PC-9 (cell line): ENCODE data around the gene LDHD. TPM values are rescaled to one million over a fixed set of nuclear protein-coding genes. Genes with fewer than 3 reads are reported as not detected.

ENCODE experiments used
- BruUV-seq: library from RNA; stranded (reverse); fragments of 400-500 nt; replicated peaks from 2 replicates; lab custom pipeline; 2021; lab: Mats Ljungman, UMichigan
- CTCF ChIA-PET: fragments of 300-600 bp; sonication (Branson Sonifier 250); formaldehyde crosslinking; loops from one replicate; lab custom pipeline; 2022; ENCODE audit warnings: antibody characterized with exemption; lab: Charles Lee
- POLR2A ChIA-PET: fragments of 300-600 bp; sonication (Branson Sonifier 250); formaldehyde crosslinking; loops from one replicate; lab custom pipeline; 2022; ENCODE audit warnings: antibody characterized with exemption; ENCODE audit not compliant: unreplicated experiment; lab: Charles Lee
- DNase-seq, 2 experiments: peaks; one replicate each; pipeline versions ENCODE4 v3.0.0 to v3.0.0-alpha.2; 2015 to 2022; ENCODE audit warnings: mixed read lengths in 1 of 2
- H2AFZ ChIP-seq: fragments of 200-600 bp; sonication (generic); 2 replicates; pipeline ENCODE4 v1.8.1; 2017; ENCODE audit warnings: antibody characterized with exemption
- H3F3A ChIP-seq: fragments of 200-600 bp; sonication (generic); 2 replicates; pipeline ENCODE4 v1.8.1; 2017; ENCODE audit warnings: antibody characterized with exemption, mild to moderate bottlenecking, low read depth; ENCODE audit not compliant: insufficient read depth
- H3K27ac ChIP-seq: fragments of 200-600 bp; sonication (generic); 2 replicates; pipeline ENCODE4 v1.6.1; 2016; ENCODE audit warnings: mixed run types
- H3K27me3 ChIP-seq: fragments of 200-600 bp; sonication (generic); 2 replicates; pipeline ENCODE4 v1.6.1; 2016; ENCODE audit warnings: low read depth, mixed run types; ENCODE audit not compliant: insufficient read depth
- H3K36me3 ChIP-seq: fragments of 200-600 bp; sonication (generic); 2 replicates; pipeline ENCODE4 v1.6.1; 2016; ENCODE audit warnings: low read depth, mixed run types
- H3K4me1 ChIP-seq: fragments of 200-600 bp; sonication (generic); replicated peaks from 2 replicates; pipeline ENCODE4 v1.6.1; 2016; ENCODE audit warnings: mixed run types; ENCODE audit not compliant: insufficient read depth
- H3K4me2 ChIP-seq: fragments of 200-600 bp; sonication (generic); 2 replicates; pipeline ENCODE4 v1.6.1; 2017; ENCODE audit warnings: mixed run types
- H3K4me3 ChIP-seq: fragments of 200-600 bp; sonication (generic); 2 replicates; pipeline ENCODE4 v1.6.1; 2016; ENCODE audit warnings: mixed run types
- H3K79me2 ChIP-seq: fragments of 200-600 bp; sonication (generic); 2 replicates; pipeline ENCODE4 v1.6.1; 2017; ENCODE audit warnings: low read depth, mixed run types
- H3K9me2 ChIP-seq: fragments of 200-600 bp; sonication (generic); 2 replicates; pipeline ENCODE4 v1.8.1; 2017; ENCODE audit warnings: mild to moderate bottlenecking; ENCODE audit not compliant: insufficient read depth
- H3K9me3 ChIP-seq: fragments of 200-600 bp; sonication (generic); 2 replicates; pipeline ENCODE4 v1.8.1; 2016; ENCODE audit warnings: low read depth; ENCODE audit not compliant: insufficient read depth
- H4K20me1 ChIP-seq: fragments of 200-600 bp; sonication (generic); 2 replicates; pipeline ENCODE4 v1.8.1; 2017; ENCODE audit not compliant: insufficient read depth
- EZH2 ChIP-seq: fragments of 200-600 bp; sonication (generic); IDR thresholded peaks from 2 replicates; pipeline ENCODE4 v1.8.0; 2017; ENCODE audit warnings: antibody characterized with exemption, low read depth
- intact Hi-C: fragments of 100-400 bp; cut with micrococcal nuclease; formaldehyde crosslinking; loops from one replicate; pipeline ENCODE4 v1.10.0; 2022; ENCODE audit not compliant: unreplicated experiment
- total RNA-seq: library from RNA; stranded (reverse); gene quantifications from 2 replicates; pipeline ENCODE4 v1.2.3, GENCODE V29; 2021
- TF ChIP-seq, protein P1 (sequence below): fragments of 200-600 bp; sonication (generic); conservative IDR thresholded peaks from 2 replicates; pipeline ENCODE4 v1.6.1; 2017; ENCODE audit warnings: mixed run types, antibody characterized with exemption, mild to moderate bottlenecking, moderate library complexity

The LDHD gene
- total RNA-seq, 1 experiment from 2014 or later, result 1.3 TPM

DNA sequence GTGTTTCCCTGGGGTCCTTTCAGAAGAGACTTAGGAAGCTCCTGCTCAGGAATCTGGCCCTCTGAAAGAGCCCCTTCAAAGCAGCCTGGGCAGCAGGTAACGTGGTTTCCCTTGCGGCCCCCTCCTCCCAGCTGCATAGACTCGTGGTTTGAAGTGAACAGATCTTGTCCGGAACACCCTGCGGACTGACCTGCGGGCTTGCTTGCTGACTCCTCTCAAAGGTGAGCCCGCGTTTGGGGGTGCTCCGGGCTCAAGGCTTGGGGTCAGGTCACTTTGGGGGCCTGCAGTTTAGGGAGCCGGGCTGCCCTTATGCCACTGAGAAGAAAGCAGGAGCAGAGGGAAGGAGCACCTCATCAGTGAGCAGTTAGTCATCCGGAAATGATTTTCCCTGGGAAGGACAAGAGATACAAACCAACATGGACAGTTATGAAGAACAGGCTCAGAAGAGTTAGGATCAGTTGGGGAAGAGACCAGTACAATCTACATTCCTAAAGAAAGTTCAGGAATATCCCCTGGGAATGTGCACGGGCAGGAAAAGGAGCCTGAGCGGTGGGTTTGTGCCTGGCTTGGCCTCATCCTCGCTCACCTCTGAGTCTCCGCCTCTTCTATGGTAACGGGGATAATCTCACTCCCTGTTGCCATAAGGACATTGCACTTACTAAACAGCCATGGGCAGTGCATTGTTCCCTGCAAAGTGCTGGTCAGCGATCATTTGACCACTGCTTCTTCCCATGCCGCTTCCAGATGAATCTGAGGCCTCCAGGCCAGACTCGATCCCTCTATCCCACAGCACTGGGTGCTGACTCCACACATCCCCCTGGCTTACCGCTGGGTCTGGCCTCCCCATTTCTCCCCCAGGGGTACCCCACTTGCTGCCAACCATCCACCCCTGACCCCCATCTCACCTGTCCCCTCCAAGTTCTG is 10.0 kb downstream of the LDHD start:
- no peaks in the 10 kb centered on the region for H3K27me3 ChIP-seq
- H2AFZ ChIP-seq, result no peak overlapping the region
- H3K4me1 ChIP-seq, result peaks cover 40% of the 10 kb centered on the region
- intact Hi-C loops, result no loop called here
- no peaks in the 10 kb centered on the region; the same call in 1 of the 2 replicates for H3K36me3 ChIP-seq
- H3F3A ChIP-seq, result peaks cover 26% of the 10 kb centered on the region
- no peaks in the 10 kb centered on the region for H4K20me1 ChIP-seq
- no peak overlapping the region for H3K4me3 ChIP-seq
- DNase-seq, result no peak
- H3K4me2 ChIP-seq, result no peak overlapping the region
- no peaks in the 10 kb centered on the region for H3K9me3 ChIP-seq
- no peak for TF ChIP-seq EZH2
- TF ChIP-seq, protein P1, sequence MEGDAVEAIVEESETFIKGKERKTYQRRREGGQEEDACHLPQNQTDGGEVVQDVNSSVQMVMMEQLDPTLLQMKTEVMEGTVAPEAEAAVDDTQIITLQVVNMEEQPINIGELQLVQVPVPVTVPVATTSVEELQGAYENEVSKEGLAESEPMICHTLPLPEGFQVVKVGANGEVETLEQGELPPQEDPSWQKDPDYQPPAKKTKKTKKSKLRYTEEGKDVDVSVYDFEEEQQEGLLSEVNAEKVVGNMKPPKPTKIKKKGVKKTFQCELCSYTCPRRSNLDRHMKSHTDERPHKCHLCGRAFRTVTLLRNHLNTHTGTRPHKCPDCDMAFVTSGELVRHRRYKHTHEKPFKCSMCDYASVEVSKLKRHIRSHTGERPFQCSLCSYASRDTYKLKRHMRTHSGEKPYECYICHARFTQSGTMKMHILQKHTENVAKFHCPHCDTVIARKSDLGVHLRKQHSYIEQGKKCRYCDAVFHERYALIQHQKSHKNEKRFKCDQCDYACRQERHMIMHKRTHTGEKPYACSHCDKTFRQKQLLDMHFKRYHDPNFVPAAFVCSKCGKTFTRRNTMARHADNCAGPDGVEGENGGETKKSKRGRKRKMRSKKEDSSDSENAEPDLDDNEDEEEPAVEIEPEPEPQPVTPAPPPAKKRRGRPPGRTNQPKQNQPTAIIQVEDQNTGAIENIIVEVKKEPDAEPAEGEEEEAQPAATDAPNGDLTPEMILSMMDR, result no peak
- peak overlapping the region; percentile 83; the same call in 1 of the 2 replicates for H3K27ac ChIP-seq
- CTCF ChIA-PET, result no interaction called here
- peaks cover 8% of the 10 kb centered on the region; the same call in 1 of the 2 replicates for H3K79me2 ChIP-seq
- POLR2A ChIA-PET, result interaction anchor here (1.2 kb wide), 1 partner anchor 122 kb away, joined by 3 read pairs; the partner anchor contains the start of gene WDR59
- no TSS peak for BruUV-seq
- no peaks in the 10 kb centered on the region for H3K9me2 ChIP-seq

DNA sequence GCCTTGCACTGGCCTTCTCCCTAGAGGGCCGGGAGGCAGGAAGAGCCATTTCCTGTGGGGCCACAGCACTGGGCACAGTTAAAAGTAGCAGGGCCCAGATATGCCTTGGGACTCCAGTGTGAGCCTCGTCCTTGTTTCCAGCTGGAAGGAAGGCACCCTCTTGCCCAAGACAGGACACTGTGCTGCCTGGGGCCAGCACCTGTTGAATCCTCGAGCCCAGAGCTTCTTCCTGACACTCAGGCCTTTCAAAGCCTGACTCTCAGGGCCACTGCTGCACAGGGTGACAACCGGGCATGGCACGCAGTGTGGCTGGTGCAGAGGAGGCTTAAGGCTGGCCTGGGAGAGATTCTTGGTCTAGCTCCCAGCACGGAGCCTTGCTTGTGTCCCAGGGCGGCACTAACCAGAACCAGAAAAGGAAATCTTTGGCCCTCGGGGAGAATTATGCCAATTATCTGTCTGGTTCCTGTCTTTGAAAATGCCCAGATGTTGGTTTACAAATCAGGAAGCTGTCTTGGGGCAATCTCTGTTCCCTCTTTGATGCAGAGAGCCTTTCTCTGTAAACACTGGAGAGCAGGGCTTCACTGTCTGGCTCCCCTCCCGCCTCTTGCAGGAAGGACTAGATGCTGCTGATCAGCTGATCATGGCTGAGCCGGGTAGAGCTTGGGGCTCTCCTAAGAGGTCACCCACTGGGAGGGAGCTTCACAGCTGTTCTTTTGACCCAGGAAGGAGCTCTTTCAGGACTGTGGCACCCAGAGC is 11.1 kb downstream of the LDHD start:
- no peak overlapping the region for H3K4me2 ChIP-seq
- peaks cover 14% of the 10 kb centered on the region for H3K79me2 ChIP-seq
- POLR2A ChIA-PET, result interaction anchor here (1.2 kb wide), 1 partner anchor 121 kb away, joined by 3 read pairs; the partner anchor contains the start of gene WDR59
- no TSS peak for BruUV-seq
- no peak overlapping the region for H2AFZ ChIP-seq
- no peaks in the 10 kb centered on the region; the same call in 1 of the 2 replicates for H3K36me3 ChIP-seq
- CTCF ChIA-PET, result no interaction called here
- no peaks in the 10 kb centered on the region for H3K9me3 ChIP-seq
- H3F3A ChIP-seq, result peaks cover 24% of the 10 kb centered on the region
- no peak for DNase-seq
- no peaks in the 10 kb centered on the region for H4K20me1 ChIP-seq
- H3K27ac ChIP-seq, result no peak overlapping the region
- intact Hi-C loops, result no loop called here
- TF ChIP-seq EZH2, result no peak
- TF ChIP-seq, protein P1, result no peak
- H3K4me3 ChIP-seq, result no peak overlapping the region
- H3K4me1 ChIP-seq, result peaks cover 29% of the 10 kb centered on the region
- H3K9me2 ChIP-seq, result no peaks in the 10 kb centered on the region
- H3K27me3 ChIP-seq, result no peaks in the 10 kb centered on the region

DNA sequence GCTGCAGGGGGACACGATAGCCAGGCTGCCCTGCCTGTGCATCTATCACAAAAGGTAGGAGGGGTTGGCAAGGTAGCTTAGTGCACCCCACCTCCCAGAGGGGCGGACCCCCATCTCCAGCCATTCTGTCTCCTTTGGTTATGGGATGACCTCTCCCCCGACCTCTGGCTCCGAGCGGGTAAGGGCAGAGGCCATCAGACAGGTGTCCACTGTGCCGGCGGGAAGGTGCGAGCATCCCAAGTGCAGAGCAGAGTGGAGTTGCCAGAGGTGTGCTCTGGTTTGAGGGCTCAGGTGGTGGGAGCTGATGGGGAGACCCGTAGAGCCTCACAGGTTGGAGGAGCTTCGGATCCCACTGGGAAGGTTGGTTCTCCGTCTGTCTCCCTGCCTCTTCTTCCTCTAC is 11.7 kb downstream of the LDHD start:
- ChIA-PET POLR2A (interaction anchor here (1.2 kb wide), 1 partner anchor 120 kb away, joined by 3 read pairs; the partner anchor contains the start of gene WDR59), CTCF (interaction anchor here (0.5 kb wide), 1 partner anchor 95 kb away, joined by 3 read pairs; no protein-coding TSS in a partner anchor)
- no TSS peak for BruUV-seq

More for the DNA sequence above, 11.7 kb downstream of the LDHD start:
- H3K9me3 ChIP-seq, result no peaks in the 10 kb centered on the region
- TF ChIP-seq, protein P1, result no peak
- no peak for TF ChIP-seq EZH2
- no peak for DNase-seq
- H3K36me3 ChIP-seq, result no peaks in the 10 kb centered on the region; the same call in 1 of the 2 replicates
- H3F3A ChIP-seq, result peaks cover 17% of the 10 kb centered on the region
- no peak overlapping the region for H3K4me2 ChIP-seq
- H4K20me1 ChIP-seq, result no peaks in the 10 kb centered on the region
- H3K9me2 ChIP-seq, result no peaks in the 10 kb centered on the region
- peaks cover 20% of the 10 kb centered on the region for H3K79me2 ChIP-seq
- intact Hi-C loops, result no loop called here
- H3K27ac ChIP-seq, result no peak overlapping the region
- no peak overlapping the region for H2AFZ ChIP-seq
- peaks cover 22% of the 10 kb centered on the region for H3K4me1 ChIP-seq
- no peak overlapping the region for H3K4me3 ChIP-seq
- no peaks in the 10 kb centered on the region for H3K27me3 ChIP-seq
